Coronary artery (tissue), 2 donors: ENCODE data around the gene SELENOF.
"Not testable (repeated sequence)": the region's sequence is repeated elsewhere in the genome, so short reads cannot be mapped to it uniquely, and the experiment has no call there.

Experiments
- DNase-seq: peaks from one replicate; pipeline ENCODE4 v3.0.0-alpha.2; 2017; ENCODE audit warnings: low spot score
- H3K27ac ChIP-seq, 2 donors: fragments of 200-600 bp; sonication (generic); one replicate each; pipeline ENCODE4 v1.5.1; 2016 to 2019
- H3K4me3 ChIP-seq: fragments of 200-600 bp; sonication (generic); 2 replicates; pipeline ENCODE4 v1.5.1; 2016; ENCODE audit warnings: mild to moderate bottlenecking, moderate library complexity
- TF ChIP-seq, protein P1 (sequence below): fragments of 200-600 bp; sonication (generic); IDR thresholded peaks from one replicate; pipeline ENCODE4 v1.5.1; 2019; ENCODE audit warnings: antibody characterized with exemption

Gene SELENOF

DNA sequence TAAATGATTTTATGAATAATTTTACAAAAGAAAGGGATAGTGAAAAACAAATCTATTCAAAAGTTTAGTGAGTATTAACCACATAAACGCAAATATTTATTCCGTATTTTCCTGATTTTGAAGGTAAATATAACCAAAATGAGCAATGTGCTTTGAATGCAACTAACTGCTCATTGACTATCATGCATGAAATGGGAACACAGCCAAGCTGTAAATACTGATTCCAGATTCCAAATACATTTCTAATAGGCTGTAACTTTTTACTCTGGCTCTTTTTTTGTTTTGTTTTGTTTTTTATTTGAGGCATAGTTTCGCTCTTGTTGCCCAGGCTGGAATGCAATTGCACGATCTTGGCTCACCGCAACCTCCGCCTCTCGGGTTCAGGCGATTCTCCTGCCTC lies 41.8 kb downstream of the SELENOF start:
- DNase-seq: no peak
- H3K27ac ChIP-seq: no peak overlapping the region

DNA sequence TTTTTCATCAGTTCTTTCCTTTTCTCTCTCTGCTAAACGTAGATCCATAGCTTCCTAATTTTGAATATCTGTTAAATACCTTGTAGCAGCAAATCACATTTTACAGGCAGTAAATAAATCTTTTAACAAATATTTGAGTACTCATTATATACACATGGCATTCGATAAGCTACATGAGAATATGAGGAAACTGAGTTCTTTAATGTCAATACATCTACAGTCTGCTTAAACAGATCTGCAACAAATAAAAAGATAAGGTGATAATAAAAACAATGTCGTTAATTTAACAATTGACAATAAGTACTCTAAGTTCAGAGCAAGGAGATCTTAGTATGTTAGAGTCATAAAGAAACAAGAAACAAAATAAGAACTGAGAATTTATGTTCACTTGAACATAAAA lies 42.9 kb downstream of the SELENOF start:
- Histone ChIP-seq H3K27ac (no peak overlapping the region), H3K4me3 (no peak overlapping the region)
- DNase-seq: no peak
- TF ChIP-seq, protein P1, sequence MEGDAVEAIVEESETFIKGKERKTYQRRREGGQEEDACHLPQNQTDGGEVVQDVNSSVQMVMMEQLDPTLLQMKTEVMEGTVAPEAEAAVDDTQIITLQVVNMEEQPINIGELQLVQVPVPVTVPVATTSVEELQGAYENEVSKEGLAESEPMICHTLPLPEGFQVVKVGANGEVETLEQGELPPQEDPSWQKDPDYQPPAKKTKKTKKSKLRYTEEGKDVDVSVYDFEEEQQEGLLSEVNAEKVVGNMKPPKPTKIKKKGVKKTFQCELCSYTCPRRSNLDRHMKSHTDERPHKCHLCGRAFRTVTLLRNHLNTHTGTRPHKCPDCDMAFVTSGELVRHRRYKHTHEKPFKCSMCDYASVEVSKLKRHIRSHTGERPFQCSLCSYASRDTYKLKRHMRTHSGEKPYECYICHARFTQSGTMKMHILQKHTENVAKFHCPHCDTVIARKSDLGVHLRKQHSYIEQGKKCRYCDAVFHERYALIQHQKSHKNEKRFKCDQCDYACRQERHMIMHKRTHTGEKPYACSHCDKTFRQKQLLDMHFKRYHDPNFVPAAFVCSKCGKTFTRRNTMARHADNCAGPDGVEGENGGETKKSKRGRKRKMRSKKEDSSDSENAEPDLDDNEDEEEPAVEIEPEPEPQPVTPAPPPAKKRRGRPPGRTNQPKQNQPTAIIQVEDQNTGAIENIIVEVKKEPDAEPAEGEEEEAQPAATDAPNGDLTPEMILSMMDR: no peak

More for the DNA sequence above, 41.8 kb downstream of the SELENOF start:
- no peak overlapping the region for H3K4me3 ChIP-seq
- TF ChIP-seq, protein P1: no peak

DNA sequence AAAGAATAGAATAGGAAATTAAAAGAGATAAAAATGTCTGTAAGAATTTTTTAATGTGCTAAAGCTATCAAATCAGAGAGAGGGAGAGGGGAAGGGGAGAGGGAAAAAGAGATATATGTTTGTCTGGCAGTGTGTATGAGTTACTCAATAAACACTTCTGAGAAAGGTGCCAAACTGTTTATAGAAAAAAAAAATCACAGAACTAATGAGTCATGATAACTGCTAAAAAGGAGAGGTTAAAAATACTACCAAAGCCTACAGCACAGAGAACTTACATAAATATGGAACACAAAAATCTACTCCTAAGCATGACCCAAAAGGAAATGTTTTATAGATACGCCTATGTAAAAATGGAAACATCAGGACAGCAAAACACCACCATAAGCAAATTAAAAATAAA lies 45.4 kb downstream of the SELENOF start:
- H3K27ac ChIP-seq: no peak overlapping the region
- no peak for DNase-seq
- no peak overlapping the region for H3K4me3 ChIP-seq
- TF ChIP-seq, protein P1: no peak

DNA sequence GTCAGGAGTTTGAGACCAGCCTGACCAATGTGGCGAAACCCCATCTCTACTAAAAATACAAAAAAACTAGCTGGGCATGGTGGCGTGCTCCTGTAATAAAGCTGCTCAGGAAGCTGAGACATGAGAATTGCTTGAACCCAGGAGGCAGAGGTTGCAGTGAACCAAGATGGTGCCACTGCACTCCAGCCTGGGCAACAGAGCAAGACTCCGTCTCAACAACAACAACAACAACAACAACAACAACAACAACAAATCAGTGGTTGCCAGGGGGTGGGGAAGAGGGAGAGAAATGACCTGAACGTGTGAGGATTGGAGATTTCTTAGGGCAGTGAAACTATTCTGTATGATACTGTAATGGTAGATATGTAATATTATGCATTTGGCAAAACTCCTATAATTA lies 46.6 kb downstream of the SELENOF start:
- not testable (repeated sequence) for H3K27ac ChIP-seq, DNase-seq, H3K4me3 ChIP-seq

DNA sequence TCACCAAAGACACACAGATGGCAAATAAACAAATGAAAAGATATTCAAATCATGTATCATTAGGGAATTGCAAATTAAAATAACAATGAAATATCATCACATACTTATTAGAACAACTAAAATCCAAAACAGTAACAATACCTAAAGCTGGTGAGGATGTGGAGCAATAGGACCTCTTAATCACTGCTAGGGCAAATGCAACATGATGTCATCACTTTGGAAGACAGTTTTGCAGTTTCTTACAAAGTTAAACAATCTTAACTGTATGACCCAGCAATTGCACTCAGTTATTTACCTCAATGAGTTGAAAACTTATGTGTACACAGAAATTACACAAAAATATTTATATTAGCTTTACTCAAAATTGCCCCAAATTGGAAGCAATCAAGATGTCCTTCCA lies 47.3 kb downstream of the SELENOF start:
- no peak for DNase-seq
- TF ChIP-seq, protein P1: no peak
- no peak overlapping the region for H3K4me3 ChIP-seq
- H3K27ac ChIP-seq: no peak overlapping the region

DNA sequence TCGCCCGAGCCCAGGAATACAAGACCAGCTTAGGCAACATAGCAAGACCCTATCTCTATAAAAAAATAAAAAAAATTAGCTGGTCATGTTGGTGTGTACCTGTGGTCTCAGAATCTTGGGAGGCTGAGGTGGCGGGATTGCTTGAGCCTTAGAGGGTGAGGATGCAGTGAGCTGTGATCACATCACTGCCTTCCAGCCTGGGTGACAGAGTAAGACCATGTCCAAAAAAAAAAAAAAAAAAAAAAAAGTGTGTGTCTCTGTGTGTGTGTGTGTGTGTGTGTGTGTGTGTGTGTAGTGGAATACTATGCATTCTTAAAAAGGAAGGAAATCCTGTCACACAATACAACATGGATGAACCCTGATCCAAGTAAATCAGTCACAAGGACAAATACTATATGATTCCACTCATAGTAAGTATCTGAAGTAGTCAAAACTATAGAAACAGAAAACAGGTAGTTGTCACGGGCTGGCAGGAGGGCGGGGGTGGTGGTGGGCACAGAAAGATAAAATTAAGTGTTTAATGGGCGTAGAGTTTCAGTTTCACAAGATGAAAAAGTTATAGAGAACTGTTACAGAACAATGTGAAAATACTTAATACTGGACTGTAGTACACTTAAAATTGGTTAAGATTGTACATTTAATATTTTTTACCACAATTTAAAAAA lies 47.8 kb downstream of the SELENOF start:
- Histone ChIP-seq H3K27ac (no peak overlapping the region), H3K4me3 (no peak overlapping the region)
- TF ChIP-seq, protein P1: no peak
- no peak for DNase-seq

DNA sequence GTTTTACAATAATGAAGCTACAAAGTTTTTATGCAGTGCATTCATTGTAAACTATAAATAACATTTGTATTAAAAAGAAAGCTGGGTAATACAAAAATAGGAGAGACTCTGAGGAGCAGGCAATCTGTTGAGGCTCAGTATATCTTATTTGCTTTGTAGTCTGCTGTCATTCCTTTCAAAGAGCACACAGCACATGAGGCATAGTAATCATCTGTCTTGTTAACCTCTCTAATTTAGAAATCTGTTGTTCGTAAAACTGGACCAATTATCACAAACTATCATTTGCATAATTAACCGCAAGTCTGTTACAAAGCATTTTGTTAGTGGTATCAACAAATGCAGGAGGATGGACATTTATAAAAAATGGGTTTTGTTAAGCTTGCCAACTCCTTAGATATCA lies 51.0 kb downstream of the SELENOF start:
- DNase-seq: no peak
- TF ChIP-seq, protein P1: no peak
- Histone ChIP-seq H3K4me3 (no peak overlapping the region), H3K27ac (no peak overlapping the region)
